Stomach (tissue), 4 donors: ENCODE results near the gene ANKRD33.

Experiments used
- CTCF ChIP-seq, 7 experiments: fragments of 450-650 bp in 4 of 7; fragments of 200-600 bp in 3 of 7; sonication (generic) in 3 of 7; IDR thresholded peaks; one replicate each; pipeline ENCODE4 v1.5.1; 2016 to 2019; ENCODE audit warnings: antibody characterized with exemption in 7 of 7, control low read depth in 2 of 7, mild to moderate bottlenecking in 1 of 7
- EP300 ChIP-seq: sonication (generic); formaldehyde crosslinking; IDR thresholded peaks from one replicate; pipeline ENCODE4 v1.6.1; 2017; ENCODE audit warnings: antibody characterized with exemption

GRCh38 chr12:51910691-51911090 is 22.8 kb downstream of the ANKRD33 start:
- TF ChIP-seq EP300: no peak
- no peak for TF ChIP-seq CTCF (IDR thresholded peaks at IDR 0.05)
